ENCODE data around the gene PCSK2. TPM values are rescaled to one million over a fixed set of nuclear protein-coding genes. Genes with fewer than 3 reads are reported as not detected.

Gene PCSK2
- total and polyA plus RNA-seq, 4 donors, result 0.51 to 9.8 (median 1.5) TPM

GRCh38 chr20:17381724-17382123 is 154.9 kb downstream of the PCSK2 start:
- Histone ChIP-seq H3K4me3 (no peak overlapping the region), H3K9ac (ENCODE audit: insufficient read depth in 1 of 2, low read length in 2 of 2) (no peak overlapping the region), H3K36me3 (ENCODE audit: control insufficient read depth in 4 of 4, insufficient read depth in 4 of 4, low read length in 4 of 4) (no peaks in the 10 kb centered on the region), H3K27me3 (ENCODE audit: control insufficient read depth in 3 of 3, insufficient read depth in 3 of 3, low read length in 2 of 3) (peaks cover 0 to 2% (median 0%) of the 10 kb centered on the region in 3 donors), H3K4me1 (ENCODE audit: control insufficient read depth in 5 of 5, insufficient read depth in 5 of 5, low read length in 5 of 5) (no peaks in the 10 kb centered on the region), H3K9me3 (ENCODE audit: control insufficient read depth in 4 of 4, insufficient read depth in 3 of 4, low read length in 3 of 4) (no peaks in the 10 kb centered on the region), H3K27ac (ENCODE audit: low read depth in 1 of 2, low read length in 1 of 2) (no peak overlapping the region)
- no peak for TF ChIP-seq CTCF (IDR thresholded peaks at IDR 0.05; ENCODE audit: control extremely low read depth, extremely low read depth)
- WGBS, 2 donors, result 83 to 93% methylated on average over 4 of the region's 4 CpGs
- DNase-seq (no peak), ATAC-seq (ENCODE audit: insufficient read depth, low FRiP score) (no peak)

GRCh38 chr20:17385798-17386197 is 159.0 kb downstream of the PCSK2 start:
- Histone ChIP-seq H3K27ac (ENCODE audit: low read depth in 1 of 2, low read length in 1 of 2) (no peak overlapping the region), H3K4me1 (ENCODE audit: control insufficient read depth in 5 of 5, insufficient read depth in 5 of 5, low read length in 5 of 5) (no peaks in the 10 kb centered on the region), H3K36me3 (ENCODE audit: control insufficient read depth in 4 of 4, insufficient read depth in 4 of 4, low read length in 4 of 4) (no peaks in the 10 kb centered on the region), H3K27me3 (ENCODE audit: control insufficient read depth in 3 of 3, insufficient read depth in 3 of 3, low read length in 2 of 3) (peaks cover 0 to 2% (median 0%) of the 10 kb centered on the region in 3 donors), H3K4me3 (no peak overlapping the region), H3K9me3 (ENCODE audit: control insufficient read depth in 4 of 4, insufficient read depth in 3 of 4, low read length in 3 of 4) (no peaks in the 10 kb centered on the region), H3K9ac (ENCODE audit: insufficient read depth in 1 of 2, low read length in 2 of 2) (no peak overlapping the region)
- ATAC-seq (ENCODE audit: insufficient read depth, low FRiP score), result no peak
- DNase-seq, result no peak
- TF ChIP-seq CTCF (IDR thresholded peaks at IDR 0.05; ENCODE audit: control extremely low read depth, extremely low read depth), result no peak

GRCh38 chr20:17390655-17391054 is 163.8 kb downstream of the PCSK2 start:
- TF ChIP-seq CTCF (IDR thresholded peaks at IDR 0.05; ENCODE audit: control extremely low read depth, extremely low read depth), result no peak
- no peak for DNase-seq
- Histone ChIP-seq H3K9me3 (ENCODE audit: control insufficient read depth in 4 of 4, insufficient read depth in 3 of 4, low read length in 3 of 4) (no peaks in the 10 kb centered on the region), H3K36me3 (ENCODE audit: control insufficient read depth in 4 of 4, insufficient read depth in 4 of 4, low read length in 4 of 4) (no peaks in the 10 kb centered on the region), H3K27me3 (ENCODE audit: control insufficient read depth in 3 of 3, insufficient read depth in 3 of 3, low read length in 2 of 3) (peaks cover 0 to 2% (median 0%) of the 10 kb centered on the region in 3 donors), H3K4me1 (ENCODE audit: control insufficient read depth in 5 of 5, insufficient read depth in 5 of 5, low read length in 5 of 5) (peaks cover 0 to 7% (median 0%) of the 10 kb centered on the region in 5 donors), H3K27ac (ENCODE audit: low read depth in 1 of 2, low read length in 1 of 2) (no peak overlapping the region), H3K9ac (ENCODE audit: insufficient read depth in 1 of 2, low read length in 2 of 2) (no peak overlapping the region), H3K4me3 (no peak overlapping the region)
- WGBS, 2 donors, result 73 to 83% methylated on average over 5 of the region's 5 CpGs
- no peak for ATAC-seq (ENCODE audit: insufficient read depth, low FRiP score)

GRCh38 chr20:17391127-17391771 is 164.4 kb downstream of the PCSK2 start:
- no peaks in the 10 kb centered on the region for H3K9me3 ChIP-seq (ENCODE audit: control insufficient read depth in 4 of 4, insufficient read depth in 3 of 4, low read length in 3 of 4)
- H3K27ac ChIP-seq (ENCODE audit: low read depth in 1 of 2, low read length in 1 of 2), result no peak overlapping the region
- H3K4me3 ChIP-seq, result no peak overlapping the region
- H3K27me3 ChIP-seq (ENCODE audit: control insufficient read depth in 3 of 3, insufficient read depth in 3 of 3, low read length in 2 of 3), result no peaks in the 10 kb centered on the region
- H3K36me3 ChIP-seq (ENCODE audit: control insufficient read depth in 4 of 4, insufficient read depth in 4 of 4, low read length in 4 of 4), result no peaks in the 10 kb centered on the region
- H3K4me1 ChIP-seq (ENCODE audit: control insufficient read depth in 5 of 5, insufficient read depth in 5 of 5, low read length in 5 of 5), result peaks cover 0 to 7% (median 0%) of the 10 kb centered on the region in 5 donors
- ATAC-seq (ENCODE audit: insufficient read depth, low FRiP score), result no peak
- no peak overlapping the region for H3K9ac ChIP-seq (ENCODE audit: insufficient read depth in 1 of 2, low read length in 2 of 2)
- no peak for DNase-seq
- WGBS, 2 donors, result 63 to 66% methylated on average over 2 of the region's 2 CpGs
- TF ChIP-seq CTCF (IDR thresholded peaks at IDR 0.05; ENCODE audit: control extremely low read depth, extremely low read depth), result no peak

Data from lung (tissue), 12 donors.